GM19099 (cell line): ENCODE data around the gene LMTK2.

Source experiments
- POLR2A ChIP-seq: IDR thresholded peaks from 3 replicates; pipeline ENCODE4 v1.6.1; 2011; ENCODE audit warnings: low read depth; ENCODE audit not compliant: insufficient read length; ENCODE audit errors: extremely low read depth

The LMTK2 gene

GRCh38 chr7:98157761-98158160, 51.1 kb downstream of the LMTK2 start:
- TF ChIP-seq POLR2A = no peak

- no peak for TF ChIP-seq POLR2A
These were observed 56.1 kb downstream of the LMTK2 start for GRCh38 chr7:98162758-98163157.

GRCh38 chr7:98163269-98163668, 56.6 kb downstream of the LMTK2 start:
- no peak for TF ChIP-seq POLR2A

- TF ChIP-seq POLR2A = no peak
These were observed 57.2 kb downstream of the LMTK2 start for GRCh38 chr7:98163704-98164494.

GRCh38 chr7:98165827-98166667, 59.4 kb downstream of the LMTK2 start:
- TF ChIP-seq POLR2A = no peak

- TF ChIP-seq POLR2A = no peak
These were observed 60.0 kb downstream of the LMTK2 start for GRCh38 chr7:98166668-98166970.

GRCh38 chr7:98167653-98168052, 61.0 kb downstream of the LMTK2 start:
- no peak for TF ChIP-seq POLR2A

GRCh38 chr7:98168181-98168903, 61.7 kb downstream of the LMTK2 start:
- TF ChIP-seq POLR2A = no peak

- TF ChIP-seq POLR2A = no peak
These were observed 62.4 kb downstream of the LMTK2 start for GRCh38 chr7:98168904-98169621.

- TF ChIP-seq POLR2A = no peak
These were observed 64.3 kb downstream of the LMTK2 start for GRCh38 chr7:98170966-98171365.

- TF ChIP-seq POLR2A = no peak
These were observed 64.8 kb downstream of the LMTK2 start for GRCh38 chr7:98171449-98171848.

GRCh38 chr7:98174334-98175259, 67.9 kb downstream of the LMTK2 start:
- TF ChIP-seq POLR2A = no peak

GRCh38 chr7:98175260-98175940, 68.7 kb downstream of the LMTK2 start:
- no peak for TF ChIP-seq POLR2A
